ENCODE data around the gene NTF4.
"Not testable (repeated sequence)": the region's sequence is repeated elsewhere in the genome, so short reads cannot be mapped to it uniquely, and the experiment has no call there.

NTF4 gene

GRCh38 chr19:49056101-49056901, 8.3 kb downstream of the NTF4 start:
- DNase-seq, result no peak

GRCh38 chr19:49050376-49051033, 14.1 kb downstream of the NTF4 start:
- not testable (repeated sequence) for DNase-seq

DNA sequence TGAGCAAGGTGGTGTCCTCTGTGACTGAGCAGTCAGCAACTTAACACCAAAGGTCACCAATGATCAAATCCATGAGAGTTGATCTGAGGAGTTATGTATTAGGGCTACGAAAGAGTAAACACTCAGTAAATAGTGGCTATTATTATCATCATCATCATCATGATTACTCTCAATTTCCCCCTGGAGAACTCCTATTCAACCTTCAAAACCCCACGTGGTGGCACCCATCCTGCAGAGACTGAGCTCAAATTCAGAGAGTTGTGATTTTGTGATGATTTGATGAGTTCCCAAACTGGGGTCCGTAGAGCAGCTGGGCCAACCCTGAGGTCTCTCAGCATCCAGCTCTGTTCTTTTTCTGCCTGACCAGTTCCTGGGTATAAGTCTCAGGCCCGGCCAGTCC, 14.8 kb downstream of the NTF4 start:
- DNase-seq, result not testable (repeated sequence)

GRCh38 chr19:49049011-49049410, 15.6 kb downstream of the NTF4 start, which contains the start of gene CGB8:
CGB8 (minus strand) TSS chr19:49049111; CDS start chr19:49048739, 372 bp downstream.
- not testable (repeated sequence) for DNase-seq

GRCh38 chr19:49043548-49043947, 21.1 kb downstream of the NTF4 start, which contains the start of gene CGB5:
CGB5 (plus strand) TSS chr19:49043848; CDS start chr19:49044210, 362 bp downstream.
- DNase-seq, result not testable (repeated sequence)

DNA sequence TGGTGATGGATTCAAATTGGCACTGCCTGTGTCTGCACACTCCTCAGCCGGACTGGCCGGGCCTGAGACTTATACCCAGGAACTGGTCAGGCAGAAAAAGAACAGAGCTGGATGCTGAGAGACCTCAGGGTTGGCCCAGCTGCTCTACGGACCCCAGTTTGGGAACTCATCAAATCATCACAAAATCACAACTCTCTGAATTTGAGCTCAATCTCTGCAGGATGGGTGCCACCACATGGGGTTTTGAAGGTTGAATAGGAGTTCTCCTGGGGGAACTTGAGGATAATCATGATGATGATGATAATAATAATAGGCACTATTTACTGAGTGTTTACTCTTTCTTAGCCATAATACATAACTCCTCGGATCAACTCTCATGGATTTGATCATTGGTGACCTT, 22.0 kb downstream of the NTF4 start:
- not testable (repeated sequence) for DNase-seq

- no peak for DNase-seq
Measured at GRCh38 chr19:49042177-49042576, 22.4 kb downstream of the NTF4 start.

DNA sequence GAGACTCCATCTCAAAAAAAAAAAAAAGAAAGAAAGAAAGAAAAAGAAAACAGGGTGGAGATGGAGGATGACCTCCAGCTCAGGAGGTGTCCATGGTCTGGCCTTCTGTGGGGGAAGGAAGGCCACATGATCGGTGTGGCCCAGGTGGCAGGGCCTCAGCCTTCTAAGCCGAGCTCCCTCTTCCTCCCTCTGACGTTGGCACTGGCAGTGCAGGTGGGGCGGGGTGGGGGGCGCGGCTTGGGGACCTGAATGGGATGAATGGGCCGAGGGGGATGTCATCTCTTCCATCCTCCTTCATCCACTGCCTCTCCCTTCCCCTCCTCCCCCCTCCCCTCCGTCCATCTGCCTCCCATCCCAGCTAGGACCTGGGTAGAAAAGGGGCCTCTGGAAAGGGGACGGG, 24.9 kb downstream of the NTF4 start:
- DNase-seq, result not testable (repeated sequence)

GRCh38 chr19:49038557-49039276, 25.9 kb downstream of the NTF4 start:
- DNase-seq, result not testable (repeated sequence)

- DNase-seq, result not testable (repeated sequence)
Measured at GRCh38 chr19:49038111-49038510, 26.5 kb downstream of the NTF4 start.

GRCh38 chr19:49036815-49037214, 27.8 kb downstream of the NTF4 start, which contains the start of gene CGB1:
CGB1 (minus strand) TSS chr19:49036895; CDS start chr19:49036711, 184 bp downstream.
- DNase-seq, result not testable (repeated sequence)

- peak; percentile 64 for DNase-seq
Measured at GRCh38 chr19:49031642-49032301, 32.8 kb downstream of the NTF4 start, which contains the start of gene CGB2. CGB2 (plus strand) TSS chr19:49031890; CDS start chr19:49032096, 206 bp downstream.

GRCh38 chr19:49030323-49030722, 34.3 kb downstream of the NTF4 start:
- not testable (repeated sequence) for DNase-seq

GRCh38 chr19:49029749-49030148, 34.9 kb downstream of the NTF4 start:
- DNase-seq, result not testable (repeated sequence)

- DNase-seq, result not testable (repeated sequence)
Measured at GRCh38 chr19:49028686-49029085, 35.9 kb downstream of the NTF4 start.

DNA sequence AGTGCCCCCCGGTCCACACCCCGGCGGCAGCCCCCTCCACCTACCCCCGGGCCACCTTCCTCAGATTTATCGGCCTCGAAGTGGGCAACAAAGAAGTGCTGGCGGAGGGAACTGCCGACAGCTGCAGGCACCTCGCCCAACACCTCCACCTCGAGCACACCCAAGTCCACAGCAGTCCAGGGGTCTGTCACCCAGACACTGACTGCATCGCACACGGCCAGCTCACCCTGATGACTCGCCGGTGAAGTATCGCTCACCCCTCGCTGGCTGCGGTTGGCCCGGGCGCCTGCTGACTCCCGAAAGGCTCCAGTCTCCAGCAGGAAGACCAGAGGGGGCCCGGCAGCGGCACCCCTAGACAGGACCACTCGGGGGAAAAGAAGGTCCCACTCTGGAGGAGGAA, 39.0 kb downstream of the NTF4 start:
- not testable (repeated sequence) for DNase-seq

GRCh38 chr19:49025088-49025487, 39.5 kb downstream of the NTF4 start:
- not testable (repeated sequence) for DNase-seq

GRCh38 chr19:49024233-49024632, 40.4 kb downstream of the NTF4 start, which contains the start of gene CGB3:
CGB3 (minus strand) TSS chr19:49024333; CDS start chr19:49023971, 362 bp downstream.
- not testable (repeated sequence) for DNase-seq

DNA sequence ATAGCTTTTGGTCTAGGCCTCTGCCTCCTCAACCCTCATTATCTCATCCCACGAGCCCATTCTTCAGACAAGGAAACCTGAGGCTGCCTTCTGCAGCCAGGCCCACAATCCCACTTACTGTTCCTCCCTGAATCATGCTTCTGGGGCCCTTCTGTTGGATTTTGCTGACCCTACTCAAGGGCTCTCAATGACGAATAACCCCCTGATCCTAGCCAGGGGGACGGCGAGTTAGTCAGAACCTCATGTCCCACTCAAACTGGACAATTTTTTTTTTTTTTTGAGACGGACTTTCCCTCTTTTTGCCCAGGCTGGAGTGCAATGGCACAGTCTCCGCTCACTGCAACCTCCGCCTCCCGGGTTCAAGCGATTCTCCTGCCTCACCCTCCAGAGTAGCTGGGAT, 42.5 kb downstream of the NTF4 start:
- no peak for DNase-seq

DNA sequence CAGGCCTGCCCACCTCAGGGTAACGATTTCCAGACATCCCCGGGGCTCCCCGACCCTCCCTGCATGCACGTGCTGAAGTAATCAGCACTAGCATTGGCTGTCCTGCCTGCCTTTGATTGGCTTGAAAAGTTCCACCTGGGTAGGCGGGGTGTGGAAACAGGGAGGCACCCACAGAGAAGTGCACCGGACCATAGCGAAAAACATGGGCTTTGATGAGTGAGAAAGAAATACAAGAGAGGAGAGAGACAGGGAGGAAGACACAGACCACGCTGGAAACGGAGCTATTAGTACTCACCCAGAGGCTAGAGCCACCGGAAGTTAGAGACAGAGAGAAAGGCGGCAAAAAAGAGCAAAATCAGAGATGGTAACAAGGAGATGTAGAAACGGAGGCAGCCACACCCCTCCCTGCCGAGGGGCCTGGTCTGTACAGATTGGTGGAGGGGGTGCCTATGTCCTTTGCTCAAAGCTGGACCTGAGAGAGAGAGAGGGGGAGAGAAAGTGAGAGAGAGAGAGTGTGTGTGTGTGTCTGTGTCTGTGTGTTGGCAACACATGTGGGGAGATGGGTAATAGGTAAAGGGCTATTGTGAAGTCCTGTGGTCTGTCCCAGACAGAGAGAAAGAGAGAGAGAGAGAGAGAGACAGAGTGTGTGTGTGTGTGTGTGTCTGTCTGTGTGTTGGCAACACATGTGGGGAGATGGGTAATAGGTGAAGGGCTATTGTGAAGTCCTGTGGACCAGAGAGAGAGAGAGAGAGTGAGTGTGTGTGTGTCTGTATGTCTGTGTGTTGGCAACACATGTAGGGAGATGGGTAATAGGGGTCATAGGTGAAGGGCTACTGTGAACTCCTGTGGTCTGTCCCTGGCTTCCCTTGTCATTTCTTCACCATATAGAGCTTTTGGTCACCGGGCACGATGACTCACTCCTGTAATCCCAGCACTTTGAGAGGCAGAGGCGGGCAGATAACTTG, 43.4 kb downstream of the NTF4 start:
- DNase-seq, result no peak

DNA sequence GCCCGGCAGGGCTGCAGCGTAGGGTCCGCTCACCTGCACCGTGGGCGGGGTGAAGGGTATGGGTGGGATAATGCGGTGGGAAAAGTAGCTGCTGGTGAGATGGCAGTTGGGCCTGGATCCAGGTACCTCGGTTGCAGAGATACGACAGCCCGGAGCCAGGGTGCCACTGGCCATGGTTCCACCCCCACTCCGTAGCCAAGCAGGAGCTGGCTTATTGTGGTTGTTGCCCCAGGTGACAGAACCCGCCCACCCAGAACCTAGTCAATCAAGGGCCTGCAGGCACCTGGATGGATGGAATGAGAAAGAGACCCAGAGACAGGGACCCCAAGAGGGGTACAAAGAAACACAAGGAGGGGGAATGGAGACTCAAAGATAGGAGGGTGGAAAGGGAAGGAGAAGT, 44.3 kb downstream of the NTF4 start:
- no peak for DNase-seq
